Measurements from ENCODE around the gene CCSER1.
"Not testable (repeated sequence)": the region's sequence is repeated elsewhere in the genome, so short reads cannot be mapped to it uniquely, and the experiment has no call there.

Gene CCSER1

GRCh38 chr4:90730752-90731151 lies 603.6 kb downstream of the CCSER1 start:
- no peak for DNase-seq

- no peak for DNase-seq
Measured at GRCh38 chr4:90733211-90733610, 606.0 kb downstream of the CCSER1 start.

- no peak for DNase-seq
Measured at GRCh38 chr4:90745176-90745575, 618.0 kb downstream of the CCSER1 start.

GRCh38 chr4:90753068-90753467 lies 625.9 kb downstream of the CCSER1 start:
- DNase-seq, result no peak

- no peak for DNase-seq
Measured at GRCh38 chr4:90757534-90758060, 630.4 kb downstream of the CCSER1 start.

- no peak for DNase-seq
Measured at GRCh38 chr4:90760059-90760458, 632.9 kb downstream of the CCSER1 start.

GRCh38 chr4:90766837-90767236 lies 639.6 kb downstream of the CCSER1 start:
- DNase-seq, result no peak

GRCh38 chr4:90769251-90769650 lies 642.1 kb downstream of the CCSER1 start:
- no peak for DNase-seq

GRCh38 chr4:90780193-90780592 lies 653.0 kb downstream of the CCSER1 start:
- no peak for DNase-seq

- no peak for DNase-seq
Measured at GRCh38 chr4:90786602-90787001, 659.4 kb downstream of the CCSER1 start.

- no peak for DNase-seq
Measured at GRCh38 chr4:90792696-90793095, 665.5 kb downstream of the CCSER1 start.

GRCh38 chr4:90798948-90799347 lies 671.8 kb downstream of the CCSER1 start:
- no peak for DNase-seq

- DNase-seq, result no peak
Measured at GRCh38 chr4:90799895-90800294, 672.7 kb downstream of the CCSER1 start.

GRCh38 chr4:90815569-90815968 lies 688.4 kb downstream of the CCSER1 start:
- DNase-seq, result peak in 1 of 3 experiments; percentile 4

- peak in 1 of 3 experiments; percentile 19 for DNase-seq
Measured at GRCh38 chr4:90816754-90817153, 689.6 kb downstream of the CCSER1 start.

- DNase-seq, result peak in 1 of 3 experiments; percentile 50
Measured at GRCh38 chr4:90824266-90825150, 697.3 kb downstream of the CCSER1 start.

GRCh38 chr4:90825849-90826248 lies 698.7 kb downstream of the CCSER1 start:
- no peak for DNase-seq

GRCh38 chr4:90833706-90834105 lies 706.5 kb downstream of the CCSER1 start:
- peak in 1 of 3 experiments; percentile 6 for DNase-seq

GRCh38 chr4:90837241-90837640 lies 710.0 kb downstream of the CCSER1 start:
- DNase-seq, result no peak

- not testable (repeated sequence) for DNase-seq
Measured at GRCh38 chr4:90838859-90839258, 711.7 kb downstream of the CCSER1 start.

- DNase-seq, result no peak
Measured at GRCh38 chr4:90840291-90840690, 713.1 kb downstream of the CCSER1 start.

GRCh38 chr4:90840828-90841227 lies 713.6 kb downstream of the CCSER1 start:
- DNase-seq, result no peak

GRCh38 chr4:90841676-90842075 lies 714.5 kb downstream of the CCSER1 start:
- DNase-seq, result no peak

GRCh38 chr4:90842960-90843359 lies 715.8 kb downstream of the CCSER1 start:
- DNase-seq, result no peak

GRCh38 chr4:90844241-90844640 lies 717.0 kb downstream of the CCSER1 start:
- no peak for DNase-seq
